ENCODE data around the gene HSDL1.

DNA sequence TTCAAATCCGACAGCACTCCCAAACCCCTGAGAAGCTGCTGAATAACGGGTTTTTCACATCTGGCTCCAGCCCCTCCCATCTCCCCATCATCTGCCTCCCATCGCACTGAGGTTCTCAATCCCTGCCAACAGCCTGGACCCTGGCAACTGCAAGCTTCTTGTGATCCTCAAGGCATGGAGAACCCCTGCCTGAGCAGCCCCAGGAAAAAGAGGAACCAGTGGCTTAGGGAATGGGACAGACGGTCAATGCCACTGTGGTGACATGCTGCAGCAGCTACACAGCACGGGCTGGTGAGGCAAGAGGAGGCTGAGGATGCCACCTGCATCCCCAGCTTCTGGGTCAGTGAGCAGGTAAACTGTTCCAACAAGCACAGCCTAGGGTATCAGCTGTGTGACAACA lies 25.0 kb downstream of the HSDL1 start:
- TF ChIP-seq POLR2A (IDR thresholded peaks at IDR 0.05) = no peak
- TF ChIP-seq, protein P1, sequence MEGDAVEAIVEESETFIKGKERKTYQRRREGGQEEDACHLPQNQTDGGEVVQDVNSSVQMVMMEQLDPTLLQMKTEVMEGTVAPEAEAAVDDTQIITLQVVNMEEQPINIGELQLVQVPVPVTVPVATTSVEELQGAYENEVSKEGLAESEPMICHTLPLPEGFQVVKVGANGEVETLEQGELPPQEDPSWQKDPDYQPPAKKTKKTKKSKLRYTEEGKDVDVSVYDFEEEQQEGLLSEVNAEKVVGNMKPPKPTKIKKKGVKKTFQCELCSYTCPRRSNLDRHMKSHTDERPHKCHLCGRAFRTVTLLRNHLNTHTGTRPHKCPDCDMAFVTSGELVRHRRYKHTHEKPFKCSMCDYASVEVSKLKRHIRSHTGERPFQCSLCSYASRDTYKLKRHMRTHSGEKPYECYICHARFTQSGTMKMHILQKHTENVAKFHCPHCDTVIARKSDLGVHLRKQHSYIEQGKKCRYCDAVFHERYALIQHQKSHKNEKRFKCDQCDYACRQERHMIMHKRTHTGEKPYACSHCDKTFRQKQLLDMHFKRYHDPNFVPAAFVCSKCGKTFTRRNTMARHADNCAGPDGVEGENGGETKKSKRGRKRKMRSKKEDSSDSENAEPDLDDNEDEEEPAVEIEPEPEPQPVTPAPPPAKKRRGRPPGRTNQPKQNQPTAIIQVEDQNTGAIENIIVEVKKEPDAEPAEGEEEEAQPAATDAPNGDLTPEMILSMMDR (IDR thresholded peaks at IDR 0.05) = no peak
